Thyroid gland (tissue), 4 donors: ENCODE data around the gene QSOX2. TPM values are rescaled to one million over a fixed set of nuclear protein-coding genes. Genes with fewer than 3 reads are reported as not detected.

Experiments used
- DNase-seq, 2 donors: peaks; one replicate each; pipeline ENCODE4 v3.0.0-alpha.2; 2019
- H3K27ac ChIP-seq, 3 donors: fragments of 200-600 bp; sonication (generic); 1 replicate in 2 of 3; 2 replicates in 1 of 3; pipeline ENCODE4 v1.5.1; 2016 to 2019; ENCODE audit warnings: mild to moderate bottlenecking in 1 of 3, moderate library complexity in 1 of 3
- H3K27me3 ChIP-seq: fragments of 200-600 bp; sonication (generic); one replicate; pipeline ENCODE4 v1.5.1; 2019
- H3K36me3 ChIP-seq, 2 donors: fragments of 200-600 bp; sonication (generic); one replicate each; pipeline ENCODE4 v1.5.1; 2016 to 2019
- H3K4me1 ChIP-seq, 2 donors: fragments of 200-600 bp; sonication (generic); one replicate each; pipeline ENCODE4 v1.5.1; 2017 to 2019
- H3K4me3 ChIP-seq, 3 donors: fragments of 200-600 bp; sonication (generic); replicated peaks in 1 of 3; 1 replicate in 2 of 3; 2 replicates in 1 of 3; pipeline ENCODE4 v1.5.1; 2016; ENCODE audit warnings: mild to moderate bottlenecking in 1 of 3
- H3K9me3 ChIP-seq: fragments of 200-600 bp; sonication (generic); one replicate; pipeline ENCODE4 v1.5.1; 2017
- POLR2A ChIP-seq, 2 donors: fragments of 450-650 bp; IDR thresholded peaks; one replicate each; pipeline ENCODE4 v1.6.1; 2017; ENCODE audit warnings: antibody characterized with exemption in 2 of 2, mild to moderate bottlenecking in 2 of 2, moderate library complexity in 1 of 2
- WGBS, 2 donors: methylation state at CpG; one replicate each; pipeline ENCODE4 v1.1.5; 2017; 5-methylcytosine and 5-hydroxymethylcytosine counted together
- intact Hi-C: fragments of 100-400 bp; cut with DNase I; formaldehyde crosslinking; loops from one replicate; pipeline ENCODE4 v1.15.1; 2023
- total RNA-seq, 4 donors: library from RNA; depleted of rRNA; stranded (reverse); fragments of >200 nt; gene quantifications; one replicate each; pipeline ENCODE4 v1.2.3, GENCODE V29; 2016
- TF ChIP-seq, protein P1 (sequence below), 6 experiments: fragments of 200-600 bp in 3 of 6; fragments of 450-650 bp in 3 of 6; sonication (generic) in 3 of 6; IDR thresholded peaks; one replicate each; pipeline ENCODE4 v1.5.1; 2016 to 2019; ENCODE audit warnings: antibody characterized with exemption in 6 of 6, mild to moderate bottlenecking in 2 of 6, inconsistent platforms in 1 of 6, moderate library complexity in 1 of 6

Gene QSOX2
- total RNA-seq, 4 donors from 2014 or later: 8.9 to 19.1 (median 11.2) TPM

DNA sequence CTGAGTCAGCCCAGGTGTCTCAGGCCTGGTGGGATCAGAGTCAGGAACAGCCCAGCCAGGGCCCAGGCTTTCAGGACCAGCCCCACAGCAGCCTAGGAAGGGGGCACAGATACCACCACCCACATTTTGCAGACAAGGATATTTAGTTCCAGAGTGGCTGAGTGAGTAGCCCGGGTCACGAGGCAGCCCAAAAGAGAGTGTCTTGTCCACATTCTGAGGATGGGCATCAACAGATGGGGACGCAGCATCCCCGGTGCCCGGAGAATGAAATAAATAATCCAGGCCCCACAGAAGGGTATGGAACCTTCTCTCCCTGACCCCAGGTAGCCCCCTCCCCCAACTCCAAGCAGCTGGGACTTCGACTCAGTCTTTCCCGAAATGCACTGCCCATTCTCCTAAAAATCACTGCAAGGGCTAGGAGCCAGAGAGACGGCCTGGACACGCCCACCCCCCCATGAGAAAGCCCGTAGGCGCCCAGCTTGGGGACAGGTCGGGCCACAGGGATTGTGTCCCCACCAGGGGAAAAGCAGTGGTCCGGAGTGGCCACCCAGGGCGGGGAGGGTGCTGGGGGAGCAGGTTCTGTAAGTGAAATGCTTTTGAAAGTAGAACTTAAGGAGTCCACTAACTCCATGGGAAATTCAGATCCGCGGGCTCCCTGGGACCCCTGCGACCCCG lies 47.5 kb downstream of the QSOX2 start:
- Histone ChIP-seq H3K27me3 (peaks cover 37% of the 10 kb centered on the region), H3K27ac (no peak overlapping the region), H3K4me1 (peaks cover 0 to 10% of the 10 kb centered on the region in 2 donors), H3K36me3 (no peaks in the 10 kb centered on the region), H3K9me3 (no peaks in the 10 kb centered on the region), H3K4me3 (no peak overlapping the region)
- 2 to 14% methylated on average over 9 to 14 of the region's 18 CpGs for WGBS, 2 donors
- intact Hi-C loops: no loop called here
- no peak for DNase-seq
- TF ChIP-seq POLR2A (IDR thresholded peaks at IDR 0.05): no peak
- TF ChIP-seq, protein P1, sequence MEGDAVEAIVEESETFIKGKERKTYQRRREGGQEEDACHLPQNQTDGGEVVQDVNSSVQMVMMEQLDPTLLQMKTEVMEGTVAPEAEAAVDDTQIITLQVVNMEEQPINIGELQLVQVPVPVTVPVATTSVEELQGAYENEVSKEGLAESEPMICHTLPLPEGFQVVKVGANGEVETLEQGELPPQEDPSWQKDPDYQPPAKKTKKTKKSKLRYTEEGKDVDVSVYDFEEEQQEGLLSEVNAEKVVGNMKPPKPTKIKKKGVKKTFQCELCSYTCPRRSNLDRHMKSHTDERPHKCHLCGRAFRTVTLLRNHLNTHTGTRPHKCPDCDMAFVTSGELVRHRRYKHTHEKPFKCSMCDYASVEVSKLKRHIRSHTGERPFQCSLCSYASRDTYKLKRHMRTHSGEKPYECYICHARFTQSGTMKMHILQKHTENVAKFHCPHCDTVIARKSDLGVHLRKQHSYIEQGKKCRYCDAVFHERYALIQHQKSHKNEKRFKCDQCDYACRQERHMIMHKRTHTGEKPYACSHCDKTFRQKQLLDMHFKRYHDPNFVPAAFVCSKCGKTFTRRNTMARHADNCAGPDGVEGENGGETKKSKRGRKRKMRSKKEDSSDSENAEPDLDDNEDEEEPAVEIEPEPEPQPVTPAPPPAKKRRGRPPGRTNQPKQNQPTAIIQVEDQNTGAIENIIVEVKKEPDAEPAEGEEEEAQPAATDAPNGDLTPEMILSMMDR (IDR thresholded peaks at IDR 0.05): no peak

DNA sequence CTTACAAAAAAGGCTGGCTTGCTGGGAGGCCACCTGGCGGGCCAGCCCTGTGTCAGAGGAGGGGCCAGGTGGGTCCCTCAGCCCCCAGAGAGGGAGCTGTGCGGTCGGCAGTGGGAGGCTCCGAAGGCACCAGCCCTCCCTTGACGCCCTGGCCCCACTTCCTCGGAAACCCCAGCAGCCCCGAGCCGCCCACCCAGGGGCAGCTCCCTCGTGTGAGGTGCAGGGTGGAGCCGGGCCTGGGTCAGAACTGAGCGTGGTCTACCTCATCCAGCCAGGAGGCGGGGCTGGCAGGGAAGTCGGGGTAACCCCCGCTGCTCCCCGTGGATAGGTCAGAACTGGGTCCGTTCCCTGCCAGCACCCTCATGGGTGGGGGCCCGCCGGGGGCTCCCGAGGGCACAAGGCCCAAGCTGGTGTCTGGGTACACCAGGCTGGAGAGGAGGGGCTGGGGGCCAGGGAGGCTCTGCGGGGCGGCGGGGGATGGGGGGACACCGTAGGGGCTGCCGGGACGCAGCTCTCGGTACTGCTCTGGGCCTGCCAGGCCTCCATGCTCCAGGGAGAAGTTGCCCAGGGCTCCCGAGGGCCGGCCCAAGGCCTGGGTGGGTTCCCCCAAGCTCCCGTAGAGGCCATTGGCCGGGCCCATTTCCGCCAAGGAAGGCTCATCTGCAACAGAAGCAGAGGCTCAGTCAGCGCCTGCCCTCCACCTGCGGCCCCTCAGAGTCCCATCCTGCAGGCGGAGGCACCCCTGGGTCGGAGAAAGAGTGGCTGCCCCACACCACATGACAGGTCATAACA lies 48.3 kb downstream of the QSOX2 start:
- intact Hi-C loops: no loop called here
- Histone ChIP-seq H3K4me1 (peaks cover 0 to 10% of the 10 kb centered on the region in 2 donors), H3K4me3 (no peak overlapping the region), H3K36me3 (no peaks in the 10 kb centered on the region), H3K9me3 (no peaks in the 10 kb centered on the region), H3K27ac (no peak overlapping the region), H3K27me3 (peaks cover 39% of the 10 kb centered on the region)
- WGBS, 2 donors: 9 to 27% methylated on average over 3 to 12 of the region's 35 CpGs
- no peak for DNase-seq
- no peak for TF ChIP-seq POLR2A (IDR thresholded peaks at IDR 0.05)
- TF ChIP-seq, protein P1 (IDR thresholded peaks at IDR 0.05): no peak

DNA sequence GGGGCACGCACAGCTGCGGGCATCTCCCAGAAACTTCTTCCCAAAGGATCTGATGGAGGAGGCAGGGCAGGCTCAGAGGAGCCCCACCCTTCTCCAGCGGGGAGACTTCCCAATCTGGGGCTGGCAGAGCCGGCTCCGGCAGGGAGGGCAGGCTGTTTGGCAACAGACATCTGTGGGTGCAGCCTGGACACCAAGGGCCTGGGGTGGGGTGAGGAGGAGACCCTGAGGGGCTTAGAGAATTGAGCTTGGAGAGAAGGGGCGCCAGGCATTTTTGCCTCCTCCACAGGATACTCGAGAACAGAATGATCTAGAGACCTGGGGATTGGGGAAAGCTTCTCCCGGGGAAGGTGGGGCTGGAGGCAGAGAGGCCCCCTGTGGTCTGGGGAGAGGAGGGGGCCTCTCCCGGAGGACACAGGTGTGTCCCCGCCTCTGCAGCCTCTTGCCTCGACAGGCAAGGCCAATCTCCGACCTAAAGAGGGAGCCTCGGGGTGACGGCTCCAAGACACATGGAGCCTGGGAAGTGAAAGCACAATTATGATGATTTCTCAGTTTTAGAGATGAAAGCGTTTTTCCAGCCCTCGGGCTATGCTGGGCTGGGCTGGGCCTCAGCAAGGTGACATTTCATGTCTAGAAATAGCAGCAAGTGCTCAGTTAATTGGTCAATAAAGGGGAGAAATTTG lies 49.1 kb downstream of the QSOX2 start:
- Histone ChIP-seq H3K9me3 (no peaks in the 10 kb centered on the region), H3K27me3 (peaks cover 40% of the 10 kb centered on the region), H3K36me3 (no peaks in the 10 kb centered on the region), H3K4me1 (peaks cover 0 to 10% of the 10 kb centered on the region in 2 donors), H3K4me3 (no peak overlapping the region), H3K27ac (no peak overlapping the region)
- intact Hi-C loops: no loop called here
- DNase-seq: no peak
- WGBS, 2 donors: 1 to 6% methylated on average over 15 of the region's 16 CpGs
- TF ChIP-seq POLR2A (IDR thresholded peaks at IDR 0.05): no peak
- TF ChIP-seq, protein P1 (IDR thresholded peaks at IDR 0.05): no peak

DNA sequence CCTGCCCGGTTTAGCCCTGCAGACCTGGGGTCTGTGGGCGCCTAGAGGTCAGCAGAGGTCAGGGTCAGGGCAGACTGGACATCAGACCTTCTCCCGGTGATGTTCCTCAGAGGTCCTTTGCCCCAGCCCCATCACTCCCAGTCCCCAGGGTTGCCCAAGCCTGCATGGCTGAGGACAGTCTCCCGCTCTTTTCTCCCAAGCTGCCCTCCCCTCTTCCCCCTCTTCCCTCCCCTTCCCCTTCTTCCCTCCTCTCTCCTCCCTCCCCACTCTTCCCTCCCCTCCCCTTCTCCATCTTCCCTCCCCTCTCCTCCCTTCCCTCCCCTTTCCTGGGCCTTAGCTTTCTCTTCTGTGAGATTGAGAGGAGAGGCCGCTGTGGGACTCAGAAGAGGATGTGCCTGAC lies 51.1 kb downstream of the QSOX2 start:
- Histone ChIP-seq H3K4me3 (no peak overlapping the region), H3K27ac (no peak overlapping the region), H3K27me3 (peaks cover 37% of the 10 kb centered on the region), H3K9me3 (no peaks in the 10 kb centered on the region), H3K4me1 (peaks cover 0 to 10% of the 10 kb centered on the region in 2 donors), H3K36me3 (no peaks in the 10 kb centered on the region)
- no peak for TF ChIP-seq POLR2A (IDR thresholded peaks at IDR 0.05)
- TF ChIP-seq, protein P1 (IDR thresholded peaks at IDR 0.05): no peak
- DNase-seq: no peak
- WGBS, 2 donors: 12 to 14% methylated on average over 5 of the region's 5 CpGs
- intact Hi-C loops: no loop called here
